ENCODE measurements around the gene TBC1D8. TPM values are rescaled to one million over a fixed set of nuclear protein-coding genes. Genes with fewer than 3 reads are reported as not detected.

TBC1D8 gene
- polyA plus RNA-seq, 3 donors, result 16.1 to 78.0 (median 22.4) TPM

GRCh38 chr2:101026253-101026701, 124.9 kb downstream of the TBC1D8 start:
- no peaks in the 10 kb centered on the region for H3K9me3 ChIP-seq (replicated peaks in 1 of 2; ENCODE audit: control insufficient read depth in 1 of 2, insufficient read depth in 1 of 2, low read length in 2 of 2)
- H3K4me3 Mint-ChIP-seq, result no peak overlapping the region
- H3K27me3 ChIP-seq (ENCODE audit: control insufficient read depth in 2 of 2, insufficient read depth in 2 of 2, low read length in 2 of 2), result no peaks in the 10 kb centered on the region
- H3K36me3 ChIP-seq (replicated peaks in 1 of 2; ENCODE audit: control insufficient read depth in 1 of 2, insufficient read depth in 2 of 2, low read length in 2 of 2), result peaks cover 38 to 88% of the 10 kb centered on the region in 2 donors
- H2AFZ ChIP-seq (ENCODE audit: insufficient read depth, low read depth, low read length, poor library complexity, severe bottlenecking), result no peak overlapping the region
- no peak overlapping the region for H3K4me3 ChIP-seq (replicated peaks in 1 of 3; ENCODE audit: low read depth in 2 of 3, low read length in 3 of 3)
- no peak for DNase-seq
- no peak overlapping the region for H3K9ac ChIP-seq (ENCODE audit: insufficient read depth, low read length, poor library complexity, severe bottlenecking)
- H4K20me1 ChIP-seq (ENCODE audit: insufficient read depth, low read length), result peaks cover 19% of the 10 kb centered on the region
- peaks cover 52 to 88% of the 10 kb centered on the region in 2 donors for H3K36me3 Mint-ChIP-seq
- no peaks in the 10 kb centered on the region for H3K79me2 ChIP-seq (ENCODE audit: insufficient read depth, low read length)
- no peaks in the 10 kb centered on the region for H3K9me3 Mint-ChIP-seq
- H3K27ac Mint-ChIP-seq, result peak overlapping the region in 1 of 7 donors; percentile 60
- H3K27ac ChIP-seq (ENCODE audit: low read depth in 1 of 2, low read length in 2 of 2), result no peak overlapping the region
- no peak for TF ChIP-seq CTCF (IDR thresholded peaks at IDR 0.05)
- no peak overlapping the region for H3K4me2 ChIP-seq (replicated peaks; ENCODE audit: extremely low read depth, low read length, poor library complexity, severe bottlenecking)
- H3K4me1 ChIP-seq (ENCODE audit: control insufficient read depth in 1 of 2, insufficient read depth in 2 of 2, low read length in 2 of 2), result no peaks in the 10 kb centered on the region
- WGBS (ENCODE audit: insufficient coverage), result 38% methylated on average over 4 of the region's 9 CpGs
- intact Hi-C loops (cut with micrococcal nuclease), result no loop called here
- H3K4me1 Mint-ChIP-seq, result peaks cover 6% of the 10 kb centered on the region
- peaks cover 0 to 2% (median 1%) of the 10 kb centered on the region in 3 donors for H3K27me3 Mint-ChIP-seq (ENCODE audit: low read depth in 3 of 3)

- H3K4me2 ChIP-seq (replicated peaks; ENCODE audit: extremely low read depth, low read length, poor library complexity, severe bottlenecking), result no peak overlapping the region
- DNase-seq, result no peak
- H2AFZ ChIP-seq (ENCODE audit: insufficient read depth, low read depth, low read length, poor library complexity, severe bottlenecking), result no peak overlapping the region
- H3K9me3 Mint-ChIP-seq, result no peaks in the 10 kb centered on the region
- no peak overlapping the region for H3K27ac Mint-ChIP-seq
- no peak overlapping the region for H3K9ac ChIP-seq (ENCODE audit: insufficient read depth, low read length, poor library complexity, severe bottlenecking)
- H3K27me3 Mint-ChIP-seq (ENCODE audit: low read depth in 3 of 3), result peaks cover 0 to 3% (median 2%) of the 10 kb centered on the region in 3 donors
- no CpG with 5 or more reads among the region's 6 CpGs for WGBS (ENCODE audit: insufficient coverage)
- intact Hi-C loops (cut with micrococcal nuclease), result no loop called here
- H3K36me3 Mint-ChIP-seq, result peaks cover 59 to 92% of the 10 kb centered on the region in 2 donors
- H3K4me3 Mint-ChIP-seq, result no peak overlapping the region
- H3K27ac ChIP-seq (ENCODE audit: low read depth in 1 of 2, low read length in 2 of 2), result no peak overlapping the region
- peaks cover 45 to 93% of the 10 kb centered on the region in 2 donors for H3K36me3 ChIP-seq (replicated peaks in 1 of 2; ENCODE audit: control insufficient read depth in 1 of 2, insufficient read depth in 2 of 2, low read length in 2 of 2)
- H3K4me1 ChIP-seq (ENCODE audit: control insufficient read depth in 1 of 2, insufficient read depth in 2 of 2, low read length in 2 of 2), result no peaks in the 10 kb centered on the region
- H3K4me3 ChIP-seq (replicated peaks in 1 of 3; ENCODE audit: low read depth in 2 of 3, low read length in 3 of 3), result no peak overlapping the region
- no peaks in the 10 kb centered on the region for H3K79me2 ChIP-seq (ENCODE audit: insufficient read depth, low read length)
- no peak for TF ChIP-seq CTCF (IDR thresholded peaks at IDR 0.05)
- peaks cover 12% of the 10 kb centered on the region for H4K20me1 ChIP-seq (ENCODE audit: insufficient read depth, low read length)
- no peaks in the 10 kb centered on the region for H3K9me3 ChIP-seq (replicated peaks in 1 of 2; ENCODE audit: control insufficient read depth in 1 of 2, insufficient read depth in 1 of 2, low read length in 2 of 2)
- no peaks in the 10 kb centered on the region for H3K4me1 Mint-ChIP-seq
- H3K27me3 ChIP-seq (ENCODE audit: control insufficient read depth in 2 of 2, insufficient read depth in 2 of 2, low read length in 2 of 2), result no peaks in the 10 kb centered on the region
Measured at GRCh38 chr2:101025561-101025960, 125.6 kb downstream of the TBC1D8 start.

Measured in CD14-positive monocyte (primary cell).